ENCODE measurements around the gene FHIP1B.

Gene FHIP1B

DNA sequence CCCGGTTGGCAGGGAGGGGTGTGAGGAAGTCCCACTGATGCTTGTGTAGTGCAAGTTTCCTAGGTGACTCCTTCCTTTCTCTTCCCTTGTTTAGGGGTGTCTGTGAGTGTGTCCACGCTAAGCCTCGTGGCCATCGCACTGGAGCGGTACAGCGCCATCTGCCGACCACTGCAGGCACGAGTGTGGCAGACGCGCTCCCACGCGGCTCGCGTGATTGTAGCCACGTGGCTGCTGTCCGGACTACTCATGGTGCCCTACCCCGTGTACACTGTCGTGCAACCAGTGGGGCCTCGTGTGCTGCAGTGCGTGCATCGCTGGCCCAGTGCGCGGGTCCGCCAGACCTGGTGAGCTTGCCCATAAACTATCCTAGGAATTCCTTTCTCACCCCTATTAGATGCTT is 35.6 kb upstream of the FHIP1B start:
- no peak for DNase-seq
- H3K4me1 ChIP-seq, result peaks cover 0 to 8% (median 5%) of the 10 kb centered on the region in 4 donors
- H3K9me3 ChIP-seq, result no peaks in the 10 kb centered on the region
- TF ChIP-seq, protein P1, sequence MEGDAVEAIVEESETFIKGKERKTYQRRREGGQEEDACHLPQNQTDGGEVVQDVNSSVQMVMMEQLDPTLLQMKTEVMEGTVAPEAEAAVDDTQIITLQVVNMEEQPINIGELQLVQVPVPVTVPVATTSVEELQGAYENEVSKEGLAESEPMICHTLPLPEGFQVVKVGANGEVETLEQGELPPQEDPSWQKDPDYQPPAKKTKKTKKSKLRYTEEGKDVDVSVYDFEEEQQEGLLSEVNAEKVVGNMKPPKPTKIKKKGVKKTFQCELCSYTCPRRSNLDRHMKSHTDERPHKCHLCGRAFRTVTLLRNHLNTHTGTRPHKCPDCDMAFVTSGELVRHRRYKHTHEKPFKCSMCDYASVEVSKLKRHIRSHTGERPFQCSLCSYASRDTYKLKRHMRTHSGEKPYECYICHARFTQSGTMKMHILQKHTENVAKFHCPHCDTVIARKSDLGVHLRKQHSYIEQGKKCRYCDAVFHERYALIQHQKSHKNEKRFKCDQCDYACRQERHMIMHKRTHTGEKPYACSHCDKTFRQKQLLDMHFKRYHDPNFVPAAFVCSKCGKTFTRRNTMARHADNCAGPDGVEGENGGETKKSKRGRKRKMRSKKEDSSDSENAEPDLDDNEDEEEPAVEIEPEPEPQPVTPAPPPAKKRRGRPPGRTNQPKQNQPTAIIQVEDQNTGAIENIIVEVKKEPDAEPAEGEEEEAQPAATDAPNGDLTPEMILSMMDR (IDR thresholded peaks at IDR 0.05), result no peak
- intact Hi-C loops (cut with DNase I; ENCODE audit: low total_unique reads), result no loop called here
- no peaks in the 10 kb centered on the region for H3K36me3 ChIP-seq
- peaks cover 0 to 9% of the 10 kb centered on the region in 2 donors for H3K27me3 ChIP-seq
- H3K27ac ChIP-seq, result no peak overlapping the region
- no peak overlapping the region for H3K4me3 ChIP-seq

DNA sequence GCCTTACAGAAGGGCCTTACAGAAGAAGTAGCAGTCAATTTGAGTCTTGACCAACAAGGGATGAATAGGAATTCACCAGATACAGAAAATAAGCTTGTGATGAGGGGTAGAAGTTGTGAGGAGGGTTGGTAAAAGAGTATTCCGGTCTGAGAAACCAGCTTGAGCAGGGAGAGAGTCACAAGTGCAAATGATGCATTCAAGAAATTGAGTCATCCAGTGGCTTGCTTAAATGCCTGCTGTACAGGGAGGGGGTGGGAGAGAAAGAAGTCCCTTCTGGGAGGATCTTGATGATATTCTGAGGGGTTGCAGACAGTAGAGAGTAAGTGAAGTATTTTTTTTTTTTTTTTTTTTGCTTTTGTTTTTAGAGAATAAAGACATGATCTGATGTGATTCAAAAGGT is 34.4 kb upstream of the FHIP1B start:
- Histone ChIP-seq H3K27ac (no peak overlapping the region), H3K27me3 (peaks cover 0 to 12% of the 10 kb centered on the region in 2 donors), H3K4me3 (no peak overlapping the region), H3K9me3 (no peaks in the 10 kb centered on the region), H3K36me3 (no peaks in the 10 kb centered on the region), H3K4me1 (peaks cover 0 to 8% (median 5%) of the 10 kb centered on the region in 4 donors)
- DNase-seq, result no peak
- TF ChIP-seq, protein P1 (IDR thresholded peaks at IDR 0.05), result no peak
- intact Hi-C loops (cut with DNase I; ENCODE audit: low total_unique reads), result no loop called here

DNA sequence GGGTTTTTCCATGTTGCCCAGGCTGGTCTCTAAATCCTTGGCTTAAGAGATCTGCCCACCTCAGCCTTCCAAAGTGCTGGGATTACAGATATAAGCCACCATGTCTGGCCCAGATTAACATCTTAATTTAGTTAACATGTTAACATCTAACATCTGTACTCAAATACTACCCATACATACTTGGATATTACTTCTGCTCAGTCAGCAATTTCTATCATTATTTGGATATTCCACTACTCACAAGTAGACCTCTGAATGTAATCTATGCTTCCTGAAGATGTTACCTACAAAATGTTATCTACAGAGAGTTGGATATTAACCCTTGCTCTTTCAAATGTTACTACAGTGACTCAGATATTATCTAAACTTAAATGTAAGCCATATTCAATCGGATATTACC is 29.2 kb upstream of the FHIP1B start:
- no peaks in the 10 kb centered on the region for H3K9me3 ChIP-seq
- DNase-seq, result no peak
- TF ChIP-seq, protein P1 (IDR thresholded peaks at IDR 0.05), result no peak
- intact Hi-C loops (cut with DNase I; ENCODE audit: low total_unique reads), result no loop called here
- H3K27me3 ChIP-seq, result peaks cover 0 to 31% of the 10 kb centered on the region in 2 donors
- H3K27ac ChIP-seq, result no peak overlapping the region
- H3K4me3 ChIP-seq, result no peak overlapping the region
- H3K4me1 ChIP-seq, result peaks cover 0 to 16% (median 14%) of the 10 kb centered on the region in 4 donors
- no peaks in the 10 kb centered on the region for H3K36me3 ChIP-seq

DNA sequence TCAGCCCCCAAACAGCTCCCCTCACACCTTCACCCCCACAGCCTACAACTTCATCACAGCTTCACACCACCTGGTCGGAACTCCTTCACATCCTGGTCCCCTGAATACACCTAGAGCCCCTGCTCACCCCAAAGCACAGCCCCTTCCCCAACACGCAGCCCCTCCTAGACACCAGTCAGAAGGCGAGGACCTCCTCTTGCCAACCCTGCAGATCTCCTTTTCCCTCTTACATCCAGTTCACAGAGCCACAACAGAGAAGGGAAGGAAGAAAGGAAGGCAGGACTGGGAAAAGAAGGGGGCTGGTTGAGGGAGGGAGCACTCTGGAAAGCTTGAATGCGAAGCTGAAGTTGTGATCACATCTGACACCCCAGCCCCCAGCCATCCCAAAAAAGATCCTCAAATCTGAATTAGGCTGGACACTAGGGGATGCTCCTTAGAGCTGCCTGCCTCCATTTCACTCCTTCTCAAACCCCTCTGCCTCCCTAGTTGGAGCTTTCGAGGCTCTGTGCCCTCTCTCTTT is 25.8 kb upstream of the FHIP1B start:
- peaks cover 0 to 52% of the 10 kb centered on the region in 2 donors for H3K27me3 ChIP-seq
- no peaks in the 10 kb centered on the region for H3K9me3 ChIP-seq
- H3K36me3 ChIP-seq, result no peaks in the 10 kb centered on the region
- H3K4me1 ChIP-seq, result peaks cover 0 to 19% (median 16%) of the 10 kb centered on the region in 4 donors
- H3K4me3 ChIP-seq, result no peak overlapping the region
- DNase-seq, result no peak
- H3K27ac ChIP-seq, result no peak overlapping the region
- TF ChIP-seq, protein P1 (IDR thresholded peaks at IDR 0.05), result no peak
- intact Hi-C loops (cut with DNase I; ENCODE audit: low total_unique reads), result no loop called here

DNA sequence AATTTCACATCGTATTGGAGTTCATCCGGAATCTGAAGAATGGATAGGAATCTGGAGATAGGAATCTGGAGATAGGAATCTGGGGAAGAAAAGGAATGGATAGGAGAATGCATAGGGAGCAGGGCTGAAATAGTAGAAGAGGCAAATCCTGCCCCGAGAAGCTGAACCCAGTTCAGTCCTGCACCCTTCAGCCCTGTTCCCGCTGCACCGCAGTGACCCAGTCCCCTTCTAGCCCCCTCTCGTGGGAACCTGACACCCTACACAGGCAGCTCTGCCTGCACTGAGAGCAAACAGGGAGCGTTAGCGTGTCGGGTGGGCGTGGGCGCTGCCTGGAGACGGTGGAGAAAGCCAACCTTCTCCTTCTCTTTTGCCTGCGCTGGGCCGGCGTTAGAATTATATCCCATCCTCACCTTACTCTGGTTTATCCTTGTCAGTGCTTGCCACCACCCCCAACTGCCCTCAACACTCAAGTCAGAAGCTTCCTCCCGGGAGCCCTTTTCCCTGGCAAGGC is 24.2 kb upstream of the FHIP1B start:
- Histone ChIP-seq H3K4me3 (peak overlapping the region; percentile 33 to 50), H3K4me1 (peaks cover 0 to 19% (median 16%) of the 10 kb centered on the region in 4 donors), H3K27me3 (peaks cover 0 to 50% of the 10 kb centered on the region in 2 donors), H3K36me3 (no peaks in the 10 kb centered on the region), H3K27ac (no peak overlapping the region), H3K9me3 (no peaks in the 10 kb centered on the region)
- TF ChIP-seq, protein P1 (IDR thresholded peaks at IDR 0.05), result no peak
- intact Hi-C loops (cut with DNase I; ENCODE audit: low total_unique reads), result no loop called here
- no peak for DNase-seq

All from tibial artery (tissue), 4 donors.